RWPE1 (cell line): ENCODE results near the gene TUFT1.
"Not testable (repeated sequence)": the region's sequence is repeated elsewhere in the genome, so short reads cannot be mapped to it uniquely, and the experiment has no call there.

Experiments used
- CTCF ChIA-PET: fragments of 350-600 bp; sonication (Branson Sonifier 250); formaldehyde crosslinking; extraction: SDS; loops from one replicate; lab custom pipeline; 2021; lab: Yijun Ruan, JAX
- POLR2A ChIA-PET: fragments of 400-600 bp; formaldehyde crosslinking; extraction: SDS; loops from one replicate; lab custom pipeline; 2020; ENCODE audit warnings: antibody characterized with exemption; ENCODE audit not compliant: low non-redundant PET; lab: Yijun Ruan, JAX
- DNase-seq: peaks from one replicate; pipeline ENCODE4 v3.0.0; 2012; ENCODE audit warnings: low spot score
- H3K27ac ChIP-seq: fragments of 450-650 bp; 2 replicates; pipeline ENCODE4 v1.5.1; 2017
- CTCF ChIP-seq: fragments of 450-650 bp; conservative IDR thresholded peaks from 2 replicates; pipeline ENCODE4 v1.5.1; 2017; ENCODE audit warnings: low read depth, mild to moderate bottlenecking

The TUFT1 gene

GRCh38 chr1:151613282-151613780, 73.2 kb downstream of the TUFT1 start:
- ChIA-PET POLR2A (no interaction called here), CTCF (interaction anchor here (0.7 kb wide), 1 partner anchor 286 kb away, joined by 3 read pairs; no protein-coding TSS in a partner anchor)
- DNase-seq: no peak
- peak overlapping the region; percentile 83 for H3K27ac ChIP-seq
- no peak for TF ChIP-seq CTCF

GRCh38 chr1:151615711-151616504, 75.8 kb downstream of the TUFT1 start:
- H3K27ac ChIP-seq: no peak overlapping the region
- CTCF ChIA-PET: no interaction called here

DNA sequence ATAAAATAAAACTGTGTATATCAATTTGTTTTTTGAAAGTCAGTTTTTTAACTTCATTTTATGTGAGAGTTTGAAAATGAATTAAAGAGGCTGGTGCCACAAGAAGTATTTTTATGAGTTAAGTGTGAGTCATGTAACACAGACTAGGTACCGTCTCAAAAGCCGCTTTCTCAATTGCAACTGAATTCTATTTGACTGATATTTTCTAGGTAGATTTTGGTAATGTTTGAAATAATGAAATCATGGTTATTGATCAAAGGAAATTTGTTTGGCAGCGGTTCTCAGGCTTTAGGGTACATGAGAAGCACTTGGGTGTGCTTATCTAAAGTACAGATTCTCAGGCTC, 76.4 kb downstream of the TUFT1 start:
- H3K27ac ChIP-seq: no peak overlapping the region
- no peak for TF ChIP-seq CTCF
- peak; percentile 42 for DNase-seq
- ChIA-PET CTCF (interaction anchor here (0.7 kb wide), 1 partner anchor 101 kb away, joined by 3 read pairs; no protein-coding TSS in a partner anchor), POLR2A (no interaction called here)

More at GRCh38 chr1:151615711-151616504, 75.8 kb downstream of the TUFT1 start:
- no peak for DNase-seq
- POLR2A ChIA-PET: no interaction called here
- TF ChIP-seq CTCF: no peak

DNA sequence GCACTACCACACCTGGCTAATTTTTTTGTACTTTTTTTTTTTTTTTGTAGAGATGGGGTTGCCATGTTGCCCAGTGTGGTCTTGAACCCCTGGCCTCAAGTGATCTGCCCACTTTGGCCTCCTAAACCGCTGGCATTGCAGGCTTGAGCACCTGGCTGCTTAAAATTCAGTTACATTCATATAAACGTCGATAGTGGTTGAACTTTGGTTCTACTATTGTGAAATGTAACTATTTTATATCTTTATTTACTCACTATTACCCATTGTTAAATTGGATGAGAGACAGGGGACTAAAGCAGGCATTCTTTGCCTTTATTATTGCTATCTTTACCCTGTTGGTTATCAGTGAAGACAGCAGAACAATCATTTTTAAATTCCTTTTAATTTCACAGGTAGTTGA, 77.9 kb downstream of the TUFT1 start:
- H3K27ac ChIP-seq: no peak overlapping the region
- TF ChIP-seq CTCF: no peak
- POLR2A ChIA-PET: no interaction called here
- CTCF ChIA-PET: no interaction called here
- no peak for DNase-seq

DNA sequence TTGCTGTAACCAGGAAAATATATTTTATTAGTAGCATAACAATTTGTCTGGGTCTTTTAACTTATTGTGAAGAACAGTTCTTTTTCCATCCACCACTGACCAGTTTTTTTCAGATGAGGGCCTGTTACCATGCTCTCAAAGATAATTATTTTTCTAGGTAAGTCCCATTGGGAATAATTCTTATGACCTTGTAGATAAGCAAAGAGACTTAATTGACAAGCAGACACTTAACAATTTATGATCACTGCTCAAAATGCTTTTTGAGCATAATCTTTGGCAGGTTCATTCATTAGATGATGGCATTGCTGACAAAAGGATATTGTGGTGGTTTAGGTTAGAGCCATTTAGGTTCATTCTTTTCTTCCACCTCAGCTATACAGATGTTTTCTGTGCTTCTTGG, 78.4 kb downstream of the TUFT1 start:
- no peak for TF ChIP-seq CTCF
- CTCF ChIA-PET: no interaction called here
- no peak for DNase-seq
- POLR2A ChIA-PET: no interaction called here
- no peak overlapping the region for H3K27ac ChIP-seq

GRCh38 chr1:151618996-151619395, 78.9 kb downstream of the TUFT1 start:
- CTCF ChIA-PET: interaction anchor here (0.6 kb wide), 1 partner anchor 142 kb away, joined by 12 read pairs; no protein-coding TSS in a partner anchor
- peak overlapping the region; percentile 39; the same call in 1 of the 2 replicates for H3K27ac ChIP-seq
- POLR2A ChIA-PET, DNase-seq: not testable (repeated sequence)
